ENCODE results near the gene SLC35C1. TPM values are rescaled to one million over a fixed set of nuclear protein-coding genes. Genes with fewer than 3 reads are reported as not detected.

SLC35C1 gene
- total RNA-seq, 1 experiment from 2014 or later = 8.9 TPM

DNA sequence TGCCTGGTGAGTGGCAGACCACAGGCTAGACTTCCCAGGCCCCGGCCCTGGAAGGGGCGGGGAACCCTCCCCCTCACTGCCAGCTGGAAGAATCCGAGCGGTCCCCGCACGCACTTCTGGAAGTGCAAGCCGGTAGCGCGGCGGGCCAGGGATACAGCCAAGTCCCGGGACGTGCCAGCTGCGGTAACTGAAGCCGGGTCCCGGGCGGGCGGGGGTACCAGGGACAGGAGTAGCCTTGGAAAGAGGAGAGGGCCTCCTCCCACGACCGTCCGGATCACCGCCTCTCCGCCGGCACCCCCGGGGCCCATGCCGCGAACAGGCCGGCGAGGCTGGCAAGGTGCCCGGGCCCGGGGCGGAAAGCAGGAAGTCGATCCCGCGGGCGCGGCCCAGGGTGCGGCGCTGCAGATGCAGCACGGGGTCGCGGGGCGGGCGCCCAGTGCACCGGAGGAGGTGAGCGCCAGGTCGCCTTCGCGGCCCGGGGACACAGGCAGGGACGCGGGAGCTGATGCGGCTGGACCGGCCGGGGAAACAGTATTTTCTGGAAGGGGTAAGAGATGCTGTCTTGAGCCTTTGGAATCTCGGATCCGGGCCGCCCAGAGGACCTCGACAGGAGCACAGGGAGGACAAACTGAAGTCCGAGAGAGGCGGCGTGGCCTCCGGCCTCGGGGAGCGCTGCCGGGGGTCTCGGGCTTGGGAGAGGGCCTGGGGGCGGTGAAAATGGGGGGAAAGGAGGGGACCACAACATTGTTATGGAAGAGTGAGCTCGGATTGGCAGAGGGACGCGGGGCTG is 783 bp upstream of the SLC35C1 start:
- Mint-ChIP-seq H3K27me3 (ENCODE audit: low read depth) (peaks cover 27% of the 10 kb centered on the region), H3K9me3 (peaks cover 0 to 2% of the 10 kb centered on the region in 2 experiments; a peak in 1 of 5 replicates), H3K36me3 (ENCODE audit: insufficient read depth in 1 of 3, low read depth in 3 of 3) (peaks cover 0 to 8% (median 4%) of the 10 kb centered on the region in 3 experiments; a peak in 4 of 7 replicates), H3K4me3 (peak overlapping the region; percentile 82 to 92), H3K4me1 (peaks cover 17 to 21% of the 10 kb centered on the region in 2 experiments), H3K27ac (peak overlapping the region in 1 of 3 experiments; percentile 31; a peak in 1 of 7 replicates)
- Histone ChIP-seq H3K23me2 (ENCODE audit: insufficient read length, low read depth, low read length, poor library complexity, severe bottlenecking) (peaks cover 14% of the 10 kb centered on the region), H4K8ac (replicated peaks; ENCODE audit: insufficient read length, low read depth, low read length) (no peak overlapping the region), H3K79me2 (ENCODE audit: insufficient read depth, low read length) (no peaks in the 10 kb centered on the region), H3K4ac (ENCODE audit: low read depth, low read length) (no peak overlapping the region), H3K56ac (ENCODE audit: insufficient read length, low read depth, low read length) (no peak overlapping the region), H3K4me2 (ENCODE audit: insufficient read depth, insufficient read length, low read length) (peak overlapping the region; percentile 55), H3K79me1 (ENCODE audit: insufficient read depth, low read depth, low read length, poor library complexity, severe bottlenecking) (no peaks in the 10 kb centered on the region), H3K4me1 (ENCODE audit: insufficient read depth, low read length) (no peaks in the 10 kb centered on the region; the same call in 1 of the 2 replicates), H3K9ac (ENCODE audit: extremely low read depth, insufficient read length, low read length) (no peak overlapping the region), H3K23ac (ENCODE audit: insufficient read length, low read depth, low read length) (no peak overlapping the region), H2AFZ (ENCODE audit: low read length) (no peak overlapping the region), H4K91ac (ENCODE audit: insufficient read length, low read depth, low read length) (no peak overlapping the region), H2BK5ac (ENCODE audit: insufficient read length, low read length) (no peak overlapping the region), H4K5ac (ENCODE audit: insufficient read length, low read depth, low read length) (no peak overlapping the region), H2BK12ac (ENCODE audit: insufficient read length, low read depth, low read length) (no peak overlapping the region), H4K20me1 (ENCODE audit: control insufficient read depth, insufficient read depth, insufficient read length) (no peaks in the 10 kb centered on the region), H2BK15ac (ENCODE audit: low read depth, low read length) (no peak overlapping the region), H3K18ac (ENCODE audit: insufficient read length, low read depth, low read length) (no peak overlapping the region), H3K9me3 (ENCODE audit: control insufficient read depth, low read depth, low read length) (no peaks in the 10 kb centered on the region), H3K27ac (ENCODE audit: insufficient read length, low read depth, low read length) (no peak overlapping the region), H3K27me3 (ENCODE audit: insufficient read depth, low read length) (peaks cover 2% of the 10 kb centered on the region; the same call in 1 of the 2 replicates), H3K14ac (ENCODE audit: insufficient read depth, low read length) (no peak overlapping the region), H2BK120ac (ENCODE audit: low read depth, low read length, poor library complexity, severe bottlenecking) (no peak overlapping the region), H3T11ph (ENCODE audit: low read length) (no peak overlapping the region), H2AK5ac (ENCODE audit: insufficient read length, low read length) (no peak overlapping the region), H2BK20ac (ENCODE audit: low read depth, low read length, poor library complexity, severe bottlenecking) (no peak overlapping the region)
- no CpG with 5 or more reads among the region's 70 CpGs for WGBS (ENCODE audit: extremely low coverage, insufficient read length, low lambda C conversion rate)
- peak; percentile 82 for DNase-seq
- TF ChIP-seq, protein P1, sequence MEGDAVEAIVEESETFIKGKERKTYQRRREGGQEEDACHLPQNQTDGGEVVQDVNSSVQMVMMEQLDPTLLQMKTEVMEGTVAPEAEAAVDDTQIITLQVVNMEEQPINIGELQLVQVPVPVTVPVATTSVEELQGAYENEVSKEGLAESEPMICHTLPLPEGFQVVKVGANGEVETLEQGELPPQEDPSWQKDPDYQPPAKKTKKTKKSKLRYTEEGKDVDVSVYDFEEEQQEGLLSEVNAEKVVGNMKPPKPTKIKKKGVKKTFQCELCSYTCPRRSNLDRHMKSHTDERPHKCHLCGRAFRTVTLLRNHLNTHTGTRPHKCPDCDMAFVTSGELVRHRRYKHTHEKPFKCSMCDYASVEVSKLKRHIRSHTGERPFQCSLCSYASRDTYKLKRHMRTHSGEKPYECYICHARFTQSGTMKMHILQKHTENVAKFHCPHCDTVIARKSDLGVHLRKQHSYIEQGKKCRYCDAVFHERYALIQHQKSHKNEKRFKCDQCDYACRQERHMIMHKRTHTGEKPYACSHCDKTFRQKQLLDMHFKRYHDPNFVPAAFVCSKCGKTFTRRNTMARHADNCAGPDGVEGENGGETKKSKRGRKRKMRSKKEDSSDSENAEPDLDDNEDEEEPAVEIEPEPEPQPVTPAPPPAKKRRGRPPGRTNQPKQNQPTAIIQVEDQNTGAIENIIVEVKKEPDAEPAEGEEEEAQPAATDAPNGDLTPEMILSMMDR (conservative IDR thresholded peaks at IDR 0.05) = no peak

All from H9 (cell line).